Stimulated activated naive CD4-positive, alpha-beta T cell treated with Interleukin-2 at 50 U/mL for 16 hours (primary cell): ENCODE data around the gene LRP1.

Source experiments
- DNase-seq: peaks from one replicate; lab custom pipeline; 2025; lab: John Stamatoyannopoulos, UW

LRP1 gene

DNA sequence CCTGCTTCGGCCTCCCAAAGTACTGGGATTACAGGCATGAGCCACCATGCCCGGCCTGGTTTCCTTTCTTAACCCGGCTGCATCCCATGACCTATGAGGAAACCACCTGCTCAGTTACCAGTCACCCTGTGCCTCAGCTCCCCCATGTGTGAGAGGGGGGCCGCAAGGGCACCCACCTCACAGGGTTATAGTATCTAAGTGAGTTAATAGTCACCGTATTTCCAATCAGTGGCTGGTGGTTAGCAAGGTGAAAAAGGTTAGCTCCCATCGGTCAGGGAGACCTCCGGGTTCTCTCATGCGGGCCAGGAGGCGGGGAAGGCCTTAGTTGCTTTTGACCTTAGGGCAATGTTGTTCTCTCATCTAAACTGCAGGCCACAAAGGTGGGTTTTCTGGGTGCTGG lies 6.7 kb downstream of the LRP1 start:
- no peak for DNase-seq

DNA sequence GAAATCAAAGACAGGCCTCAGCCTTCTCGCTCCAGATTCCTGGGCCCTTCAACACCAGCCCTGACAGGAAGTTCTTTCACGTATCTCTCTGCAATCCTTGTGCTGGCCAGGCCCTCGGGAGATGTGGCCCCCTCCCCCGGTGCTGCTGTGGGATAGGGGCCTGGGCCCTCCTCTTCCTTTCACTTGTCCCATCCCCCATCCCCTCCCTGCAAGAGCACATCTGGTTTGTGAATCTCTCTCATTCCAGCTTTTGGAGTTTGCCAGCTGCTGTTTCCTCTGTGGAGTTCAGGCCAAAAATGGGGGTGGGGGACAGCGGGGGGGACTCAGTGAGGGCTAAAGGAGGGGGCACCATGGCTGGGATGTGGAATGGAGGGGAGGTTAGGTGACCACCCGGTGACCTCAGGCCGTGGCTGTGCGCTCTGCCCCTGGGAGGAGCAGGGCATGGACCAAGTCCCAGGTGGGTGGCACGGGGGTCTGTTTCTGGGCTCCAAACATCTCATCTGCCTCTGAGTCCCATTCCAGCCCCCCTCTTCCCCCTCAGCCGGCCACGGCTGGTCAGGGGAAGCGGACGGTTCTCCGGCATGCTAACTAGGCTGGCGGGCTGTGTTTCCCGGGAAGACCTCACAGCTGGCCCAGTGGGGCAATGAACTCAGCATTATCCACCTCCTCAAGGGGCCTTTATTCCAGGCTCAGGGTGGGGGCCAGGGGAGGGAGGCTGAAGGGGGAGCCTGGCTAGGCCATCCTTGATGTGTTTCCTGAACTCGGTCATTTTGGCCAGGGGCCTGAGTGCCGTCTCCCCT lies 7.4 kb downstream of the LRP1 start:
- no peak for DNase-seq

DNA sequence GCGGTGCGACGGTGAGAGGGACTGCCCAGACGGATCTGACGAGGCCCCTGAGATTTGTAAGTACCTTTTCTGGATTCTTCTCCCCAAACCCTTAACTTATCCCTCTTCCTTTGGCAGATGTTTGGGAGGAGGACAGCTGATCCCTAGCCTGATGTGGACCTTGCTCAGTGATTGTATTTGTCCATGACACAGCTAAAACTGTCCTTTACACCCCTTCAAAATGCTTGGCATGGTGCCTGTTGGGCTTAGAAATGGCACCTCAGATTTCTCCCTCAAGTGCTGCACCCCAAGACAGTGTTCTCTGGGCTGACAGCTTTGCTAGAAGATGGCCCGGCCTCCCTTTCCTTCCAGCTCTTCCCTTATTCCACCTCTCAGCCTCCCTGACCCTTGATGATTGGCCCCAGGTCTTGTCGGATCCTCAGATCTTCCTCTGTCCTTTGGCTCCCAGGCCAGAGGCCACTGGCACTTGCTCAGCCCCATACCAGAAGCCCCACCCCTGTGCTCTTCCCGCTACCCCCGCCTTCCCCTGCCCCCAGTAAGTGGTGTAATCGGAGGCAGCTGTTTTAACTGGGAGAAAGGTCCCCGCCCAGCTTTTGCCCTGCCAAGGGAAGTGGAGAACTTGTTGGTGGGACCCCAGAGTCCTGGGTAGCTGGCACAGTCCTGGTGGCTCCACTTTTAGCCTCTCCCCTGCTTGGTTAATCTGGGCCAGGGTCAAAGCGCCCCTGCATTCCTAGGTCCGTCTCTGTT lies 10.4 kb downstream of the LRP1 start:
- DNase-seq = no peak

DNA sequence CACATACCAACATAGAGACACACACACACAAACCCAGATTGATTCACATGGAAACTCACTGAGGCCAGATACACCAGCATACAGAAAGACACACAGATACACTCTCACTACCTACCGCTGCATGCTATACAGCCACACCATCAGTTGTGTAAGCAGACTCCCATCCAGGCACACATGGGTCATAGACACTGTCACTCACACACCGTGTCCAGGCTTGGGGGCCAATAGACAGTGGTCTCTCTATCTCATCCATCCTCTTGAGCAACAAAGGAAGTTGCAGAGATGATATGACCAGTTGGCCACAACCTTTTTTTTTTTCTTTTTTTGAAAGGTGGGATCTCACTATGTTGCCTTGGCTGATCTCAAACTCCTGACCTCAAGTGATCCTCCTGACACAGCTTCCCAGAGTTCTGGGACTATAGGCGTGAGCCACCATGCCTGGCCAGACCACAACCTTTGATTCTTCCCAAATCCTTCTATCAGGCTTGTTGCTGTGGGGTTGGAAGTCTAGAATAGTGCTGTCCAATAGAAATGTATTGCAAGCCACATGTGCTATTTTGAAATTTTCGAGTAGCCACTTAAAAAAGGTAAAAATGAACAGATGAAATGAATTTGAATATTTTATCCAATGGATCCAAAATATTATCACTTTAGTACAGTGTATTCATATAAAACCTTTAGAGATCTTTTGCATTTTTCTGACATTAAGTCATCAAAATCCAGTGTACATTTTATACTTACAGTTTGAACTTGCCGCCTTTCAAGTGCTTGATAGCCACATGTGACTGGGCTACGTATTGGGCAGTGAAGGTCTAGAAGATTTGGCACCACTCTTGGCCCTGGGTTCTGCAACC lies 11.7 kb downstream of the LRP1 start:
- no peak for DNase-seq

DNA sequence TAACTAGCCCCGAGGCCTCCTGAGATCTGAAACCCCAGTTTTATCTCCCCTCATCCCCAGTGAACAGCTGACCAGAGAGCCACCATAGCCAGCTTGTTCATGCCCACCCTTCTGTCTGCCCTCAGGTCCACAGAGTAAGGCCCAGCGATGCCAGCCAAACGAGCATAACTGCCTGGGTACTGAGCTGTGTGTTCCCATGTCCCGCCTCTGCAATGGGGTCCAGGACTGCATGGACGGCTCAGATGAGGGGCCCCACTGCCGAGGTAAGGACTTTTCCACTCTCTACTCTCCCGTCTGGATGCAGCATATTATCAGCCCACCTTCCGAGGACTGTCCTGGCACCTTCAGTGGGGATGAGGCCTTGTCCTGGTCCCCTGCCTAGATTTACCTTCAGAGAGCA lies 13.0 kb downstream of the LRP1 start:
- DNase-seq = no peak

DNA sequence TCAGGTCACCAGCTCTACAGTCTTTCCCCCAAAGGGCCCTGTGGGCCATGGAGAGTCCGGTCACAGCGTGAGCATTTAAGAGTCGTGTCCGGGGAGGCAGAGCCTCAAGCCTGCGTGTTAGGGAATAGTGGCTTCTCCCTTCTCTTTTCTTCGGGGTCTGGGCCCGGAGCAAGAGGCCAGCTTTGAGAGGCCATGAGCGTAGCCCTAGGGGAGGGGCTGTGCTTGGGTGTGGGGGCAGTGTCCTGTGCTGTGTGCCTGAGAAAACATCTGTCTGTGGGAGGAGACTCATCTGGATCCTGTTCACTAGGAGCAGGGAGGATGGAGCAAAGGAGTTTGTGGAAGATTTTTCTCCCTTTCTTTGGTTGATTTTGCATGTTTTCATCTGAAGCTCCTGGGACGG lies 13.8 kb downstream of the LRP1 start:
- no peak for DNase-seq

DNA sequence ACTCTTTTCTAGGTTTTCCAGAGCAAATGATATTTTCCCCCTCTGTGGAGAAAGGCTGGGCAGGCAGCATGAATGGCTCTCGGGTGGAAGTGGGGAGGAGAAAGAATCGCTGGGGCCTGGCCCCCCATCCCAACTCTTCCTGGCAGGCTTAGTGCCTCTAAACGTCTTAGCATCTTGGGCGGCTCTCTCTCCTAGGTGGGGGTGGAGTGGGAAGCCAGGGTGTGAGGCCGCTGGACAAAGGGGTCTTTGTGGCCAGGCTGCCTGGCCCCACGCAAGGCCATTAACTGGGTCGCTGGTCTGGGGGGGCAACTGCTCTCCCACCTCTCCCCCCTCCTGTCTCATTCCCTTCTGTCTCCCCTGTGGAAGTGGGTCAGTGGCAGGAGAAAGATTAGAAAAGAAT lies 14.4 kb downstream of the LRP1 start:
- DNase-seq = no peak

DNA sequence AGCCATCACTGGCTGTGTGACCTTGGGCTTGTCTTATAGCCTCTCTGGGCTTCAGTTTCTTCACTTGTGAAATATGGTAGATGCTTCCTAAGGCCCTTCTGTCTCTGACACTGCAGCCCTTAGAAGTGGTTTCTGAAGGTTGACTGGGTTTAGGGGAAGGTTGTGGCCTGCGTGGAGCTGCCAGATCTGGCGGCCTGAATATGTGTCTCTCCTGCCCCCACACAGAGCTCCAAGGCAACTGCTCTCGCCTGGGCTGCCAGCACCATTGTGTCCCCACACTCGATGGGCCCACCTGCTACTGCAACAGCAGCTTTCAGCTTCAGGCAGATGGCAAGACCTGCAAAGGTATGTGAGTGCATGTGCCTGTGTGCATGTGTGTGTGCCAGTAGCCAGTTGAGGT lies 15.2 kb downstream of the LRP1 start:
- DNase-seq = no peak

DNA sequence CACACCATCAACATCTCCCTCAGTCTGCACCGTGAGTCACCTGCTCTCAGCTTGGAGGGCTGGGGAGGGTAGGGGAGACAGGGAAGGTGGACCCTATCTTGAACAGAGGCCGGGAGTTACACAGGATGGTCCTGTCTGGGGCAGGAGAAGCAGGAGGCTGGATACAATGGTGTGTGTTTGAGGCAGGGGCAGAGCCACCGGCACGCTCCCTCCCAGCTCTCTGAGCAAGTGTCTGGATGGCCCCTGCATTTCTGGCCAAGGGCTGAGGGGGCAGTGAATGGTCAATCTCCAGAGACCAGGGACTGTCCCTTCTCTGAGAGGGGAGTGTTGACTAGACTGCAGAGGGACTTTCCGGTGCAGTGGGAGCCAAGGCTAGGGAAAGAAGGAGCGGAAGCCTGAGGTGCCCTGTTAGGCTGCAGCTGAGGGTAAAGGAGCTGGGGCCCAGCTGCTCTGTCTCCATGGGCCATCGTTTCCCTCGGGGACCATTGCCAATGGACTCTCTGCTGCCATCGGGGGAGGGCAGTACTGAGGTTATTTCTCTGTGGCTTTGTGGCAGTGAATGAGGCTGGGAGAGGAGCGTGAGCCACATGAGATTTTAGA lies 17.3 kb downstream of the LRP1 start:
- DNase-seq = no peak

DNA sequence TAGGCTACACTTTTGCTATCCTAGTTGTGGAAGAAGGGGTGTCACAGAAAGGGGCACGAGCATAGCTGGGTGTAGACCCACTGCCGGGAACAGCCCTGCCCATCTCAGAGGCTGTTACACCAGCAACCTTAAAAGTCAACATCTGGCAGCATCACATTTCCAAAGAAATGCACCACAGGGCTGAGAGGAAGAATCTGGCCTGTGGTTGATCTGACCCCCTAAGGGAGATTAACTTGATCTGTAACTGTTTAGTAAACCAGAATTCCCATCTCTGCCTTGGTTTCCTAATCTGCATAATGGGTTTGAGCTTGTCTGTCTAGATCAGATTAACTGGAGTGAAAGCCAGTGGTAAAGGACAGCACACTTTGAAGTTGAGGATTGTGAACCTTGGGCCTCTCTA lies 17.8 kb downstream of the LRP1 start:
- no peak for DNase-seq

DNA sequence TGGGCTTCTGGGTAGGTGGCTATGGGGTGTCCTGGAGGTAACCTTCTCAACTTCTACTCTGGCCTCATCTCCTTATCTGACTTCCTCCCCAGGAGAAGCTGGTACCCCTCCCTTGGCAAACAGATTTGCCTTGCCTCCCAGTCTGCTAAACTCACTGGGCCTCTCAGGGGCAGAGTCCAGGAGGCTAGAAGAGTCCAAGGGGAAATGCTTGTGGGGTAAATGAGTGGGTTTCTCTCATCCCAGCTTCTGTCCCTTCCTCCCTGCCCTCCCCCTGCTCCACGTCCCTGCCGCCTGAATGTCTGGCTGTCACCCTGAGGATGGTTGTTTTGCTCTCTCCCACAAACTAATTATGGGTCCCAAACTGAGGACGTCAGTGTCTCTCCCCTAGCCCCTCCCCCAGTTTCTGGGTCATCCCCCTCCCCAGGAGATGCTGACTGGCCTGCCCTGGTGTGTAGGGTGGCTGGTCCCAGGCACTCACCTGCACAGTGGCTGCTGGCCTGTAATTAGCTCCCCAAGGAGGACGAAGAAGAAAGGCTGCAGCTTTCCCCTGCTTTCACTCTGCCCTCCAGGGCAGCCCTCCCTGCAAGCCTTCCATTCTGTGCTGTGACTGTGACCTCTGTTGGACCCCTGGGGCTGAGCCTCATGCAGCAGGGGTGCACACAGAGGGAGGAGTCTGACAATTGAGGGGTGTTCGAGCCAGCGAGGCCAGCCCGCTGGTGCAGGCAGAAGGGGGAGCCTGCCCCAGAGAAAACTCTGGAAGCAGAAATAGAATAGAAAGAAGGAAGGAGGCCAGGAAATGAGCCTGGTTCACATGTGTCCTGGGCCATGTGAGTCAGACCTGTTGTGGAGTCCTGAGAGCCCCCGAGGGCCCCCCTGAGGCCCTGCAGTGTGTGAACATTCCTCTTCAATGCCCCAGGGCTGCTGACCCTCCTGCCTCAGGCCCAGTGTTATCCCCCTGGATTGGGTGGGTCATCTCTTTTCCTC lies 19.0 kb downstream of the LRP1 start, which contains the start of gene LRP1-AS:
Gene LRP1-AS, minus strand, starts transcription at position 659 of the 984 bp plus-strand sequence.
- DNase-seq = no peak

DNA sequence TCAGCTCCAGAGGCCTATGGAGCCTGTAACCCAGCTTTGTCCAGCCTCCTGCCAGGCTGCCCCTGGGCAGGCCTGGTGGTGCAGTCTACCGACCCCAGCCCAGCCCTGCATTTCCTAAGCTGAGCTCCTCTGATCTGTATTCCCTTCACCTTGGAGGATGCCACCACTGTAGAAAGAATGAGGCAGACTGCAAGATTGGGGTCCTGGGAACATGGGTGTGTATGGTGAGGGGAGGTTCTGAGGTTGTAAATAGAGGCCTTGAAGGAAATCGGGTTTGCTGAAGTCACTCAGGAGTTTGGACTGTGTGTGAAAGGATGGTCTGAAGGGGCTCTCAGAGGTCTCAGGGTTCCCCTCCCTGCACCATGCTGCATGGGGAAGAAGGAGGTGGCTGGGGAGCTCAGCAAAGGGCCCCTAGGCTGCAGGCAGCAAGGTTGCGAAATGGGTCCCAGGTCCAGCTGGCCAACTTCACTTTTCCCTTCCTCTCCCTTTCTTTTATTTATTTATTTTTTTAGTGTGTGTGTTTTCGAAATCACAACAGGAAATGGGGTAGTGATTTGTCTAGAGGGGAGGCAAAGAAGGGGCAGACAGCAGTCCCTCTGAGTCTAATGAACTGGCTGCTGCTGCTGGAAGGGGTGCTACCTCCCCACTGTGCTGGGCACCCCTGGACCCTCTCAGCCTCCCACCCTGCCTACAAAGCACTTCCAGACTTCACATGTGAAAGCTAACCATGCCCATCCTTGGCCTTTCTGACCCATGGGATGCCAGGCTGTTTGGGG lies 20.4 kb downstream of the LRP1 start:
- no peak for DNase-seq

DNA sequence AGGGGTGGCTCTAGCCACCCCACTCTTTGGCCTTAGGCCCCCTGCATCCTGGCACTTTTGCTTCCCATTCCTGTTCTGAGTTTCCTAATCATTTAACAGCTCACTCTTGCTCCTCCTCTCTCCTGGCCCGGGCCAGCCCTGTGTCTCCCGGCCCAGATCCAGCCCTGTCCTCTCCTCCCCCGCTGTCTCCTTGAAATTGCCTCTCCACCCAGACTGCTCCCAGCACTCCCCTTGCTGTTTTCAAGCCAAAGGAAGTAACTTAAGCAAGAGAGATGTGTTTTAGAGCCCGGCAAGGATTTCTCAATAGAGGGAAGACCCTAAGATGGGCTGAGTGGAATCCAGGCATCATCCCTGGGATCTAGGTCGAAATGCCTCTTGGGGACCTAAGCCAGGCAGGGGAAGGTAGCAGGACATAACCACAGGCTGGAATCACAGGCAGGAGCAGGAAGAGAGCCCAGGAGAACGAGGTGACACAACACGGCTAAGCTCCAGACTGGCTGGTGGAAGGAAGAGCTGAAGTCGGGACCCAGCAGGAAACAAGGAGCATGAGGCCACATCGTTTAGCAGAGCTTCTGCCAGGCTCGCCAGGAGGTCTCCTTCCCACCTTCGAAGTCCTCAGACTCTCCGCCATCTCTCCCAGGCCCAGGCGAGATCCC lies 21.1 kb downstream of the LRP1 start:
- DNase-seq = no peak

DNA sequence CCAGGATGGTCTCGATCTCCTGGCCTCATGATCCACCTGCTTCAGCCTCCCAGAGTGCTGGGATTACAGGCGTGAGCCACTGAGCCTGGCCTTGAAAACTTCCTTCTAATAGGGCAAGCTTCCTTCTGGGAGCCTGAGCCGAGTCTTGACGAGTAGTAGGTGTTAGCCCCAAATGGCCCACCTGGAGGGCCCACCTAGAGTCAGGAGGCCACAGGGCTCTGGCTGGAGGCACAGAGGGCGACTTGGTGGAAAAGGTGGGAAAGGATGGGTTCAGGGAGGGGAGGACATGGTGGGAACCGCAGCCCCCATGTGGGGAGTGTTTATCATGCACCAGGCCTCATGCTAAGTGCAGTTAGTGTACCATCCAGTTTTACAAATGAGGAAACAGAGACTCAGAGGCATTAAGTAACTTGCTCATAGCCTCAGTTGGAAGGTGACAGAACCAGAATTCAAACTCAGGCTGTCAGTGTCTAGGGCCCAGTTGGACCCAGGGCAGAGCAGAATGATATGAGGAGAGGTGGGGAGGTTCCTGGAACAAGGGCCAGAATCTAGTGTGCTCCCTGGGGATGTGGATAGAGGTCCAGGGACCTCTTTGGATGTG lies 22.2 kb downstream of the LRP1 start:
- DNase-seq = no peak

DNA sequence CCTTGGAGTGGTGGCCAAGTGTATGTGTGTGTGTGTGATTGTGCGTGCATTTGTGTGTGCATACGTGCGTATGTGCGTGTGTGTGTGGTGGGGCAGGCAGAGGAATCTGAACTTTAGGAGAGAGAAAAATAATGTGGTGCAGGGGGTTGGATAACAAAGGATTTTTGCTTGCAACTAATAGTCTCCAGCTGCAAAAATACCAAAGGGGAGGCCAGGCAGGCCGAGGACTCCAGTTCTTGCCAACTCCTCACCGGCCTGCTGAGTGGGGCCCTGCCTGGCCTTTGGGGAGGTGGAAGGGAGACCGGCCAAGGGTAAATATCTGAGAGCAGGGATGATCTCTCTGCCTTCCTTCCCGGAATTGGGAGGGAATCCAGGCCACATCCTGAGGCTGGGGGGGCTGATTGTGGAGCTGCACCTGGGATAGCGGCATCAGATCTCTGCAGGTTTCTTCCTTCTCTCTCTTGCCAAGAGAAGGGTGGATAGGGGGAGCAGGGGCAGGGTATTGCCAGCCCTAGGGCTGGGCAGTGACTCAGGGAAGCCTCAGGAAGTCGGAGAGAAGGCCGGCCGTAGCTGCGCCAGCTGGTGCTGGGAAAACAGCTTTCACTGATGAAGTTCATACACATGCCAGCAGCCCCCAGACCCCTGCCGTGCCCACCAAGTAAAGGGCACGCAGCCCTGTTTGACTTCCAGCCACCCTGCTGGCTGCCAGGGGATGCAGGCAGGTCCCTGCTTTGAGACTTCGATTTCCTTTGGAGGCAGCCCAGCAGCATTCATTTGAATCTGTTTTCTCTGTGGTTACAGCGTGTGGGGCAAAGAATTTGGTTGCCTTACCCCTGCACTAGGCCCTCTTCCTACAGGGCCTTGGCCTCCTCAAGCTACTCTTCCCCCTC lies 23.7 kb downstream of the LRP1 start:
- no peak for DNase-seq

DNA sequence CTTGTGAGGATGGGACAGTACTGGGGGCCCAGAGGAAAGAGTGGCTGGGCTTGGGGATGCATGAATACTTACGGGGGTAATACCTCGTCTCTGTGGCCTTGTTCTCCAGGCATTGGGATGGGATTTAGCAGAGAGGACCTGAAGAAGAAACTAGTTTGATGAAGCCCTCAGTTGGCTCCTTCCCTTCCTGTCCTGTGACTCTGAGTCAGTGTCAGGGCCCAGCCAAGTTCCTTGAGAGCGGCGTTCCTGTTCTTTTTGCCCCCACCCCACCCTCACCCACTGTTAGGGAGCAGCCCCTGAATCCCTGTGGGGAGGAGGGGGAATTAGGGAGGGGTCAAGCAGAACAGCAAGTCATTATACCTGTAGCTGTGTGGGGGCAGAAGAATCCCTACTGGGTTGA lies 24.4 kb downstream of the LRP1 start:
- DNase-seq = no peak

DNA sequence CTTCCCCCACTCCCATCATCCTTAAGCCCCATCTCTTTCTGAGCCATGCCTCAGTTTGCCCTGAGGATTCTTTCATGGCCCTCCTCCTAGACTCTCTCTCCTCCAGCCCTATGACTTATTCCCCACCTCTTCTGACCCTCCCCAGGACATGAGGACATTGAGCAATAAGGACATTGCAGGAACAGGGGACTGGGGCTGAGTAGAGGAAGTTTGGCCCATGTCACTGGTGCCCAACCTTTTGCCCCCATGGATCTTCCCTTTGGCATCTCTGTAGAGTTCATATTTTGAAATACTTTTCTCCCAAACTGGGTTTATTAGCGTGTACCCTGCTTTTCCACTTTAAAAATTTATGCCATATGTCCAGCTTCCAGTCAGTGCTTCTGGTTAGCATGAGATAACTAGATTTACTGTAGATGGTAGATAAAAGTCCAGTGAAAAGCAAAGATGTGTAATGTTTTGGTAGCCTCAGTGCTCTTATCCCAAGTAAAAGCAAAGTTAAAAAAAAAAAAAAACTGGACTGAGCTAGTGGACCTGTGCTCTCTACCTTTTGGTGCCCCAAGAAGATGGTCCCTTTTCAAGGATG lies 25.2 kb downstream of the LRP1 start:
- DNase-seq = no peak

DNA sequence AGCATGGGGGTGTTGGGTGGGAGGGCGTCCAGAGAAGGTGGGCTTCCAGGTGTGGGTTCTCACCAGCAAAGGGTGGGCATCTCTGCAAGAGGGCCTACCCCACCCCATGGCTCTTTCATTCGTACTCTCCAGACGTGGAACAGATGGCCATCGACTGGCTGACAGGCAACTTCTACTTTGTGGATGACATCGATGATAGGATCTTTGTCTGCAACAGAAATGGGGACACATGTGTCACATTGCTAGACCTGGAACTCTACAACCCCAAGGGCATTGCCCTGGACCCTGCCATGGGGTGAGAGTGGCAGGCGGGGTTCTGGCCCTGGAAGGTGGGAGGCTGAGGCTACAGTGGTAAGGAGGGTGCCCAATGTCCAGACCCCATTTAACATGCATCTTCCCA lies 25.8 kb downstream of the LRP1 start:
- no peak for DNase-seq
